ENCODE measurements around the gene GIGYF2.

Gene GIGYF2

GRCh38 chr2:232761301-232761907 lies 64.3 kb downstream of the GIGYF2 start:
- DNase-seq (ENCODE audit: low spot score): peak; percentile 6

- no peak for DNase-seq (ENCODE audit: low spot score)
These were observed 70.7 kb downstream of the GIGYF2 start for GRCh38 chr2:232767866-232768265.

- DNase-seq (ENCODE audit: low spot score): no peak
These were observed 73.1 kb downstream of the GIGYF2 start for GRCh38 chr2:232770207-232770606.

GRCh38 chr2:232771870-232772269 lies 74.7 kb downstream of the GIGYF2 start:
- no peak for DNase-seq (ENCODE audit: low spot score)

GRCh38 chr2:232772531-232772930 lies 75.4 kb downstream of the GIGYF2 start:
- no peak for DNase-seq (ENCODE audit: low spot score)

- no peak for DNase-seq (ENCODE audit: low spot score)
These were observed 76.7 kb downstream of the GIGYF2 start for GRCh38 chr2:232773815-232774214.

- DNase-seq (ENCODE audit: low spot score): no peak
These were observed 79.3 kb downstream of the GIGYF2 start, which contains the start of gene KCNJ13 for GRCh38 chr2:232776435-232776834. Gene KCNJ13, minus strand, starts transcription at chr2:232776565. Its CDS starts 5,203 bp downstream, at chr2:232771362.

GRCh38 chr2:232777276-232777675 lies 80.1 kb downstream of the GIGYF2 start:
- no peak for DNase-seq (ENCODE audit: low spot score)

GRCh38 chr2:232779465-232779864 lies 82.3 kb downstream of the GIGYF2 start:
- no peak for DNase-seq (ENCODE audit: low spot score)

- no peak for DNase-seq (ENCODE audit: low spot score)
These were observed 82.8 kb downstream of the GIGYF2 start for GRCh38 chr2:232779934-232780333.

GRCh38 chr2:232781765-232782164 lies 84.6 kb downstream of the GIGYF2 start:
- peak; percentile 2 for DNase-seq (ENCODE audit: low spot score)

- no peak for DNase-seq (ENCODE audit: low spot score)
These were observed 86.1 kb downstream of the GIGYF2 start for GRCh38 chr2:232783278-232783677.

- no peak for DNase-seq (ENCODE audit: low spot score)
These were observed 90.7 kb downstream of the GIGYF2 start for GRCh38 chr2:232787806-232788205.

GRCh38 chr2:232789082-232789481 lies 92.0 kb downstream of the GIGYF2 start:
- no peak for DNase-seq (ENCODE audit: low spot score)

GRCh38 chr2:232791518-232791917 lies 94.4 kb downstream of the GIGYF2 start:
- no peak for DNase-seq (ENCODE audit: low spot score)

- DNase-seq (ENCODE audit: low spot score): no peak
These were observed 96.1 kb downstream of the GIGYF2 start for GRCh38 chr2:232793271-232793670.

- DNase-seq (ENCODE audit: low spot score): no peak
These were observed 97.8 kb downstream of the GIGYF2 start for GRCh38 chr2:232794981-232795380.

GRCh38 chr2:232795920-232796319 lies 98.8 kb downstream of the GIGYF2 start:
- DNase-seq (ENCODE audit: low spot score): no peak

- no peak for DNase-seq (ENCODE audit: low spot score)
These were observed 101.1 kb downstream of the GIGYF2 start for GRCh38 chr2:232798187-232798586.

- DNase-seq (ENCODE audit: low spot score): no peak
These were observed 103.0 kb downstream of the GIGYF2 start for GRCh38 chr2:232800166-232800565.

GRCh38 chr2:232802091-232802490 lies 105.0 kb downstream of the GIGYF2 start:
- no peak for DNase-seq (ENCODE audit: low spot score)

- DNase-seq (ENCODE audit: low spot score): no peak
These were observed 112.4 kb downstream of the GIGYF2 start for GRCh38 chr2:232809349-232810124.

GRCh38 chr2:232810444-232810843 lies 113.3 kb downstream of the GIGYF2 start:
- DNase-seq (ENCODE audit: low spot score): no peak

Data from SK-N-DZ (cell line).